Measurements from ENCODE around the gene PLEKHH1. TPM values are rescaled to one million over a fixed set of nuclear protein-coding genes. Genes with fewer than 3 reads are reported as not detected.

The PLEKHH1 gene
- total and polyA plus RNA-seq, 9 of the 15 experiments (the other 6 are each of a cell fraction or from before 2014, with no cell fraction given), result 0.76 to 5.9 (median 2.9) TPM

DNA sequence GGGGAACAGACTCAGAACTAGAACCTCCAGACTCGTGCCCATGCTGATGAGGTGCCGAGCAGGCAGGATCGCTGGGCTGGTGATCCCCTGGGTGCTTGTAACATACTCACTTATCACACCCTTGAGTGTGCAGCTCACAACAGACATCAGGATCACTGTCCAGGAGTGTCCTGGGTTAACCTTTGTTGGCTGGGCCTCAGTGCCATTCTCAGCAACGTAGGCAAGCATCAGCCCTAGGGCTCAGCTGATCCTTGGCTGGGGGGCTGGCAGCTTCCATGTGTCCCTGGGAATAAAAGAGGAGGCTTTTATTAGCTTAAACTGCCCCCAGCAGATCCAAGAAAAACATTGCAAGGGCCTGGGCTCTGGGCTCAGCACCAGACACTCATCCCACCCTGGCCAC is 46.2 kb upstream of the PLEKHH1 start:
- Histone ChIP-seq H3K9me3 (replicated peaks; ENCODE audit: control insufficient read depth, insufficient read depth, low read depth, low read length) (no peaks in the 10 kb centered on the region), H3K4me2 (ENCODE audit: insufficient read depth, low read length) (no peak overlapping the region), H3K4me1 (replicated peaks in 1 of 2; ENCODE audit: control insufficient read depth in 2 of 2, insufficient read depth in 2 of 2, low read length in 2 of 2) (peaks cover 0 to 4% of the 10 kb centered on the region in 2 experiments; a peak in 2 of 5 replicates), H4K20me1 (replicated peaks; ENCODE audit: control insufficient read depth, insufficient read depth, low read length) (no peaks in the 10 kb centered on the region), H3K4me3 (no peak overlapping the region), H3K36me3 (ENCODE audit: control insufficient read depth, insufficient read depth, low read length) (no peaks in the 10 kb centered on the region), H3K79me2 (ENCODE audit: control insufficient read depth, insufficient read depth, low read length) (no peaks in the 10 kb centered on the region), H3K27ac (ENCODE audit: extremely low read depth, low read depth, low read length) (no peak overlapping the region), H3K9ac (ENCODE audit: insufficient read depth in 1 of 2, low read depth in 2 of 2, low read length in 2 of 2) (no peak overlapping the region), H2AFZ (ENCODE audit: low read depth, low read length) (no peak overlapping the region), H3K9me1 (ENCODE audit: control insufficient read depth, insufficient read depth, low read length) (no peaks in the 10 kb centered on the region), H3K27me3 (ENCODE audit: control insufficient read depth in 2 of 2, insufficient read depth in 2 of 2, low read length in 2 of 2) (peaks cover 4% of the 10 kb centered on the region in 2 experiments; a peak in 2 of 5 replicates)
- TF ChIP-seq, protein P1, sequence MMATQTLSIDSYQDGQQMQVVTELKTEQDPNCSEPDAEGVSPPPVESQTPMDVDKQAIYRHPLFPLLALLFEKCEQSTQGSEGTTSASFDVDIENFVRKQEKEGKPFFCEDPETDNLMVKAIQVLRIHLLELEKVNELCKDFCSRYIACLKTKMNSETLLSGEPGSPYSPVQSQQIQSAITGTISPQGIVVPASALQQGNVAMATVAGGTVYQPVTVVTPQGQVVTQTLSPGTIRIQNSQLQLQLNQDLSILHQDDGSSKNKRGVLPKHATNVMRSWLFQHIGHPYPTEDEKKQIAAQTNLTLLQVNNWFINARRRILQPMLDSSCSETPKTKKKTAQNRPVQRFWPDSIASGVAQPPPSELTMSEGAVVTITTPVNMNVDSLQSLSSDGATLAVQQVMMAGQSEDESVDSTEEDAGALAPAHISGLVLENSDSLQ (IDR thresholded peaks at IDR 0.05), result no peak
- 31% methylated on average over 3 of the region's 4 CpGs for WGBS (ENCODE audit: insufficient coverage, low coverage, missing lambda C conversion rate)
- ChIA-PET CTCF (ENCODE audit: low intra/inter-chr PET ratio) (no interaction called here), POLR2A (interaction anchor here (0.8 to 1.1 kb wide), 2 partner anchors 14 to 32 kb away, joined by 3 read pairs; no protein-coding TSS in a partner anchor)
- DNase-seq (ENCODE audit: extremely low read depth in 1 of 4, low spot score in 3 of 4), result no peak
- BruUV-seq (replicated peaks), result no TSS peak
- no peak for ATAC-seq
- no peak for FAIRE-seq
- in situ Hi-C loops (cut with MboI), result no loop called here
- intact Hi-C loops (cut with micrococcal nuclease), result no loop called here

DNA sequence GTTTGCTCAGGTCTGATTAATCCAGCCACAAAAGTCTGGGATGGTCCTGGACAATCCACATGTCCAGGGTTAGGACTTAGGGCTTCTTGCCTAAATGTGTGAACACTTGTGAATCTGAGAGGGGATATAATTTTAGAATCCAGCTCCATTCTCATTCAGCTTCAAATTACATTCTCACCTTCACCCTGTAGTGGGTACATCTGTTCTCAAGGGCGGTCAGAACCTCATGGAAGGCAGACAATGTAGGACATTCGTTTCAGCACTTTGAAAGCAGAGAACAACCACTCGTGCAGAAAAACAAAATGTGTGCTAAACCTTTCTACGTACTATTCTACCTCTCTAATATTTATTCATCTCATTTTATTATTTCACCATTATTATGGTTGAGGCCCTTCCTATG is 45.8 kb upstream of the PLEKHH1 start:
- WGBS (ENCODE audit: insufficient coverage, low coverage, missing lambda C conversion rate), result 24% methylated on average over 4 of the region's 4 CpGs
- in situ Hi-C loops (cut with MboI) (no loop called here), intact Hi-C loops (cut with micrococcal nuclease) (no loop called here)
- Histone ChIP-seq H3K27ac (ENCODE audit: extremely low read depth, low read depth, low read length) (no peak overlapping the region), H3K9me1 (ENCODE audit: control insufficient read depth, insufficient read depth, low read length) (no peaks in the 10 kb centered on the region), H2AFZ (ENCODE audit: low read depth, low read length) (no peak overlapping the region), H3K4me1 (replicated peaks in 1 of 2; ENCODE audit: control insufficient read depth in 2 of 2, insufficient read depth in 2 of 2, low read length in 2 of 2) (peaks cover 0 to 4% of the 10 kb centered on the region in 2 experiments; a peak in 2 of 5 replicates), H3K27me3 (ENCODE audit: control insufficient read depth in 2 of 2, insufficient read depth in 2 of 2, low read length in 2 of 2) (peaks cover 4% of the 10 kb centered on the region in 2 experiments; a peak in 3 of 5 replicates), H3K4me2 (ENCODE audit: insufficient read depth, low read length) (no peak overlapping the region), H3K36me3 (ENCODE audit: control insufficient read depth, insufficient read depth, low read length) (no peaks in the 10 kb centered on the region), H3K79me2 (ENCODE audit: control insufficient read depth, insufficient read depth, low read length) (no peaks in the 10 kb centered on the region), H3K9me3 (replicated peaks; ENCODE audit: control insufficient read depth, insufficient read depth, low read depth, low read length) (no peaks in the 10 kb centered on the region), H3K9ac (ENCODE audit: insufficient read depth in 1 of 2, low read depth in 2 of 2, low read length in 2 of 2) (no peak overlapping the region), H4K20me1 (replicated peaks; ENCODE audit: control insufficient read depth, insufficient read depth, low read length) (no peaks in the 10 kb centered on the region), H3K4me3 (no peak overlapping the region)
- ChIA-PET CTCF (ENCODE audit: low intra/inter-chr PET ratio) (no interaction called here), POLR2A (interaction anchor here (0.8 to 1.1 kb wide), 2 partner anchors 14 to 33 kb away, joined by 3 read pairs; no protein-coding TSS in a partner anchor)
- BruUV-seq (replicated peaks), result no TSS peak
- no peak for TF ChIP-seq ZNF23 (CRISPR knock-in tag; IDR thresholded peaks at IDR 0.05)
- DNase-seq (ENCODE audit: extremely low read depth in 1 of 4, low spot score in 3 of 4) (no peak), ATAC-seq (no peak), FAIRE-seq (no peak)

All from K562 (cell line).